ENCODE measurements around the gene IL11. TPM values are rescaled to one million over a fixed set of nuclear protein-coding genes. Genes with fewer than 3 reads are reported as not detected.

Gene IL11
- total and polyA plus RNA-seq, 4 experiments from 2014 or later: 0.32 to 0.47 TPM; not detected in 2

DNA sequence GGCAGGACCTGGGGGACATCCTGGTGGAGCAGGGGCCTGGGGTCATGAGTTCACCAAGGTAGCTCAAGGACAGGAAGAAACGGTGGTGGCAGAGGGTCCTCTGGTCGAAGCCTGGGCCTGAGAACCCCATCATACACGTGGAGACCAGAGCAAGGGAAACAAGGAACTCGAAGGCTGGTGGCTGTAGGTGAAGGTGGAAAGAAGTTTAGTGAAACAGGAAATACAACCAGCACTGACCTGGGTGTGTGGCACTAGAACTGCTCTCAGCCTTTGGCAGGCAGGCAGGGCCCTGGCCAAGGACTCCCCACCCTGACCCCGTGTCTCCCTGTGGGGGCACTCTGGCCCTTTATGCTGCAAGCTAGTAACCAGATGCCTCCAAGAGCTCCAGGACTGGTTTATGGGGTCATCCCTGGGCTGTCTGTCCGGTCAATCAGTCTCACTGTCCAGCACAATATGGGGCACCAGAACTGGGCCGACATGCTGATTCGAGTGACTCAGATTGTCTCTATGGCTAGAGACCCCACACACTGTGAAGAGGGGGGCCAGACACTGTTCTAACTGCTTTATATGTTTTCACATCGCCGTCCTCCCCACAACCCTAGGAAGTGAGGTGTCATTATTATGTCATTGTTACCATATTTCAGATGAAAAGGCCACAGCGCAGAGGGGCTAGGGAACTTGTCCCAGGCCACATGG, 19.5 kb downstream of the IL11 start:
- DNase-seq: no peak
- Mint-ChIP-seq H3K4me1 (peaks cover 4 to 33% (median 8%) of the 10 kb centered on the region in 4 donors), H3K9me3 (no peaks in the 10 kb centered on the region), H3K4me3 (peak overlapping the region in 1 of 8 donors; percentile 69), H3K27ac (peak overlapping the region in 2 of 7 donors; percentile 47 to 53), H3K27me3 (peaks cover 24 to 39% of the 10 kb centered on the region in 2 donors), H3K36me3 (no peaks in the 10 kb centered on the region)
- ChIA-PET CTCF (ENCODE audit: partially characterized antibody) (interaction anchor here (1.8 kb wide), 1 partner anchor 12 kb away, joined by 7 read pairs; the partner anchor contains the start of gene KMT5C), POLR2A (ENCODE audit: partially characterized antibody) (interaction anchor here (0.9 to 1.6 kb wide), 2 partner anchors 12 to 68 kb away, joined by 3 to 7 read pairs; partner anchors contain the start of gene KMT5C)
- H3K36me3 ChIP-seq (ENCODE audit: insufficient read depth, low read length): no peaks in the 10 kb centered on the region
- no peak overlapping the region for H3K27ac ChIP-seq (ENCODE audit: low read depth, low read length)
- intact Hi-C loops (cut with micrococcal nuclease): no loop called here
- H3K4me3 ChIP-seq (ENCODE audit: low read length in 2 of 2): no peak overlapping the region
- H3K4me1 ChIP-seq (ENCODE audit: insufficient read depth, low read length): peaks cover 18% of the 10 kb centered on the region
- H3K9me3 ChIP-seq (ENCODE audit: control insufficient read depth in 1 of 2, low read length in 2 of 2): no peaks in the 10 kb centered on the region
- peaks cover 26% of the 10 kb centered on the region for H3K27me3 ChIP-seq (ENCODE audit: insufficient read depth, low read length)

DNA sequence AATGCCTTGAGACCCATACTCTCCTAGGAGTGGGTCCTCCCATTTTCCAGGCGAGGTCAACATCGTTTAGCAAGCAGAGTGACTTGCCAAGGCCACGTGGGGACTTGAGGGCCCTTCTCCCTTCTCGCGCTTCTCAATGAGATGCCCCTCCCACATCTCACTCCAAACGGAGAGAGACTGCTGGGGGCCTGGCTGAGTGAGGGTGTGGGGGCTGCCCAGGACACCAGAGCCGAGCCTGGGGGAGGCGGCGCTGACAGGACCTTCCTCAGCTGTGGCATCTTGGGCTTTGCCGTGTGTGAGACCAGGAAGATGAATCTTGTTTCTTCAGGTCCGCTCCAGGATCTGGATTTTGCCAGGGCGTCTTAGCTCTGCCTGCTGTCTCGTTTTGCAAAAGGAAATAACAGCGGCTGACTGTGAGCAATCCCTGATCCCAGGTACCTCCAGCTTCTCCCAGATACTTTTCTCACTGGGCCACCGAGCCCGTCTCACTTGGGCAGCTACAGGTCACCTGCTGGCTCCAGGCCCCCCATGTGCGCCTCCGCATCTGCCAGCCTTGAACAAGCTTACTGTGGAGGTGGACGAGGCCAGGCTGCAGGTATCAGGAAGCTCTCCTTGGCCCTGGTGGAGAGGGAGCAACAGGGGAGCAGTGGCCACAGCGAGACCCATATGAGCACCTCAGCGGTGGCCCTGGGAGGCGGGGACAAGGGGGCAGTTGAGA, 21.8 kb downstream of the IL11 start:
- intact Hi-C loops (cut with micrococcal nuclease): no loop called here
- Histone ChIP-seq H3K9me3 (ENCODE audit: control insufficient read depth in 1 of 2, low read length in 2 of 2) (no peaks in the 10 kb centered on the region), H3K4me1 (ENCODE audit: insufficient read depth, low read length) (peaks cover 8% of the 10 kb centered on the region), H3K4me3 (ENCODE audit: low read length in 2 of 2) (no peak overlapping the region), H3K27me3 (ENCODE audit: insufficient read depth, low read length) (peaks cover 23% of the 10 kb centered on the region), H3K36me3 (ENCODE audit: insufficient read depth, low read length) (no peaks in the 10 kb centered on the region), H3K27ac (ENCODE audit: low read depth, low read length) (no peak overlapping the region)
- peaks cover 20 to 29% of the 10 kb centered on the region in 2 donors for H3K27me3 Mint-ChIP-seq
- no peak for DNase-seq
- peaks cover 0 to 7% of the 10 kb centered on the region in 2 donors for H3K36me3 Mint-ChIP-seq
- no peak overlapping the region for H3K27ac Mint-ChIP-seq
- peaks cover 2 to 24% (median 6%) of the 10 kb centered on the region in 4 donors for H3K4me1 Mint-ChIP-seq
- H3K4me3 Mint-ChIP-seq: no peak overlapping the region
- H3K9me3 Mint-ChIP-seq: no peaks in the 10 kb centered on the region
- ChIA-PET CTCF (ENCODE audit: partially characterized antibody) (interaction anchor here (0.7 to 1.8 kb wide), 2 partner anchors 9 to 131 kb away, joined by 3 to 7 read pairs; partner anchors contain the start of gene KMT5C), POLR2A (ENCODE audit: partially characterized antibody) (interaction anchor here (1.1 to 3.1 kb wide), 3 partner anchors 9 to 59 kb away, joined by 3 to 10 read pairs (median 3); partner anchors contain the start of genes KMT5C and TMEM238)

GRCh38 chr19:55347442-55348009, 22.7 kb downstream of the IL11 start:
- H3K4me3 ChIP-seq (ENCODE audit: low read length in 2 of 2): no peak overlapping the region
- peaks cover 3% of the 10 kb centered on the region for H3K36me3 ChIP-seq (ENCODE audit: insufficient read depth, low read length)
- Mint-ChIP-seq H3K36me3 (peaks cover 4 to 7% of the 10 kb centered on the region in 2 donors), H3K9me3 (no peaks in the 10 kb centered on the region), H3K4me3 (no peak overlapping the region), H3K4me1 (peaks cover 0 to 15% (median under 1%) of the 10 kb centered on the region in 4 donors), H3K27ac (peak overlapping the region in 2 of 7 donors; percentile 70 to 75), H3K27me3 (peaks cover 13 to 20% of the 10 kb centered on the region in 2 donors)
- no peak for DNase-seq
- H3K4me1 ChIP-seq (ENCODE audit: insufficient read depth, low read length): no peaks in the 10 kb centered on the region
- intact Hi-C loops (cut with micrococcal nuclease): no loop called here
- H3K27me3 ChIP-seq (ENCODE audit: insufficient read depth, low read length): peaks cover 14% of the 10 kb centered on the region
- POLR2A ChIA-PET (ENCODE audit: partially characterized antibody): interaction anchor here (1.8 to 3.1 kb wide), 2 partner anchors 8 to 59 kb away, joined by 3 to 10 read pairs; partner anchors contain the start of gene KMT5C
- no peaks in the 10 kb centered on the region for H3K9me3 ChIP-seq (ENCODE audit: control insufficient read depth in 1 of 2, low read length in 2 of 2)
- no peak overlapping the region for H3K27ac ChIP-seq (ENCODE audit: low read depth, low read length)
- CTCF ChIA-PET (ENCODE audit: partially characterized antibody): interaction anchor here (1.0 kb wide), 1 partner anchor 8 kb away, joined by 3 read pairs; no protein-coding TSS in a partner anchor

DNA sequence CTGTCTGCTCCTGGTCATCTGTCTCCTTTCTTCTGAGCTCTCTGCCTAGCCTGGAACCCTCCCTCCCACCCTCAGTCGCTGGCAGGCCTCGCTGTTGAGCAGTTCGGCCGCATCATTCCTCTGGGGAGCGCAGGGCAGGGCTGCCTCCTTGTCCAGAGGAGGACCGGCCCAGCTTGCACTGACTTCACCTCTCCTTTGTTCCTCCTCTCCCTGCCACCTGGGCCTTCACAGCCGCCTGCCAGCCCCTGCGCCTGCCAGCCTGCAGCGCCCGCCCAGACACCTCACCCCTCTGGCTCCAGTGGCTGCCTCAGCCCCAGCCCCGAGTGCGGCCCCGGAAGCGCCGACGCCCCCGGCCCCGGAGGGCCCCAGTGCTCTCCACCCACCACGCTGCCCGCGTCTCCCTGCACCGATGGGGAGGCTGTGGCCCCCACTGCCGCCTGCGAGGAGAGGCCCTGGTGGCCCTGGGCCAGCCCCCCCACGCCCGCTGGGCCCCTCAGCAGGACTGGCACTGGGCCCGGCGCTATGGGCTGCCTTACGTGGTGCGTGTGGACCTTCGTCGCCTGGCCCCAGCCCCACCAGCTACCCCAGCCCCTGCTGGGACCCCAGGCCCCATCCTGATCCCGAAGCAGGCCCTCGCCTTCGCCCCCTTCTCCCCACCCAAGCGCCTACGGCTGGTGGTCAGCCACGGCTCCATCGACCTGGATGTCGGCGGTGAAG, 23.4 kb downstream of the IL11 start:
- intact Hi-C loops (cut with micrococcal nuclease): no loop called here
- peaks cover 3% of the 10 kb centered on the region for H3K36me3 ChIP-seq (ENCODE audit: insufficient read depth, low read length)
- H3K27me3 ChIP-seq (ENCODE audit: insufficient read depth, low read length): peaks cover 7% of the 10 kb centered on the region
- ChIA-PET CTCF (ENCODE audit: partially characterized antibody) (interaction anchor here (1.0 kb wide), 1 partner anchor 8 kb away, joined by 3 read pairs; no protein-coding TSS in a partner anchor), POLR2A (ENCODE audit: partially characterized antibody) (interaction anchor here (1.8 to 3.1 kb wide), 2 partner anchors 8 to 60 kb away, joined by 3 to 10 read pairs; partner anchors contain the start of gene KMT5C)
- no peak overlapping the region for H3K27ac ChIP-seq (ENCODE audit: low read depth, low read length)
- no peak for DNase-seq
- H3K4me1 Mint-ChIP-seq: peaks cover 0 to 8% (median 0%) of the 10 kb centered on the region in 4 donors
- peaks cover 9 to 13% of the 10 kb centered on the region in 2 donors for H3K27me3 Mint-ChIP-seq
- peaks cover 4 to 7% of the 10 kb centered on the region in 2 donors for H3K36me3 Mint-ChIP-seq
- no peak overlapping the region for H3K4me3 Mint-ChIP-seq
- H3K27ac Mint-ChIP-seq: no peak overlapping the region
- H3K4me1 ChIP-seq (ENCODE audit: insufficient read depth, low read length): no peaks in the 10 kb centered on the region
- no peaks in the 10 kb centered on the region for H3K9me3 Mint-ChIP-seq
- H3K9me3 ChIP-seq (ENCODE audit: control insufficient read depth in 1 of 2, low read length in 2 of 2): no peaks in the 10 kb centered on the region
- H3K4me3 ChIP-seq (ENCODE audit: low read length in 2 of 2): no peak overlapping the region

- ChIA-PET CTCF (ENCODE audit: partially characterized antibody) (no interaction called here), POLR2A (ENCODE audit: partially characterized antibody) (no interaction called here)
- Histone ChIP-seq H3K36me3 (ENCODE audit: insufficient read depth, low read length) (peaks cover 3% of the 10 kb centered on the region), H3K4me3 (ENCODE audit: low read length in 2 of 2) (no peak overlapping the region), H3K4me1 (ENCODE audit: insufficient read depth, low read length) (peaks cover 7% of the 10 kb centered on the region), H3K27ac (ENCODE audit: low read depth, low read length) (no peak overlapping the region), H3K27me3 (ENCODE audit: insufficient read depth, low read length) (peaks cover 4% of the 10 kb centered on the region), H3K9me3 (ENCODE audit: control insufficient read depth in 1 of 2, low read length in 2 of 2) (no peaks in the 10 kb centered on the region)
- peaks cover 4 to 7% of the 10 kb centered on the region in 2 donors for H3K36me3 Mint-ChIP-seq
- H3K27ac Mint-ChIP-seq: no peak overlapping the region
- peaks cover 2 to 9% (median 4%) of the 10 kb centered on the region in 4 donors for H3K4me1 Mint-ChIP-seq
- no peak for DNase-seq
- intact Hi-C loops (cut with micrococcal nuclease): no loop called here
- H3K9me3 Mint-ChIP-seq: no peaks in the 10 kb centered on the region
- H3K27me3 Mint-ChIP-seq: peaks cover 1 to 5% of the 10 kb centered on the region in 2 donors
- no peak overlapping the region for H3K4me3 Mint-ChIP-seq
Observed at GRCh38 chr19:55345818-55346724, 24.2 kb downstream of the IL11 start.

DNA sequence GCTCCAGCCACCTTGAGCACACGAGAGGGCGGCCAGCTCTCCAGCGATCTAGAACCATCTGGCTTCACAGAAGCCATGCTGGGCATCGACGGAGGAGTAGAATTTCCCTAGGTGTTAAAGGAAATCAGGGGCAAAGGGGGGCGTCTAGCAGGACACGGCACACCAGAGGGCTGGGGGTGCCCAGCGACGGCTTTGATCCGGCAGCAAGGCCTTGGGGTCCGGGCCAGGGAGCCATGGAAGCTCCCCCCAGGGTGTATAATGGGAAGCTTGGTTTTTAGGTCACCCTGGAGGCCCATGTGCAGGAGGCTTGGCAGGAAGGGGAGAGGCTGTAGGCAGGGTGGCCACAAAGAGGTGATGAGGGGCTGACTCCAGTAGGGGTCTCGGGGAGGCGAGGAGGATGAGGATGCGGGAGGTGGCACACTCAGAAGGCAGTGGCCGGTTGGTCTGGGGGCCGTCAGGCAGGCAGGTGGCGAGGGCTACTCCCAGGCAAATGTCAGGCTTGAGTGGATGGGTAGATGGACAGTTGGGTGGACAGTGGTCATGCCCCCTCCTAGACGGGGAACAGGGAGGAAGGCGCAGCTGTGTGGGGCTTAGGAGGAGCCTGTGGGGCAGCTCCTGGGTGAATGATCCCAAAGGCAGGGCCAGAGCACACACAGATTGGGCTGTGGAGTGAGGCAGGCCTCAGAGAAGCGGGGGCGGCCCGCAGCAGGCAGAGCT, 25.0 kb downstream of the IL11 start:
- no peak for DNase-seq
- H3K9me3 Mint-ChIP-seq: no peaks in the 10 kb centered on the region
- H3K36me3 Mint-ChIP-seq: peaks cover 4 to 7% of the 10 kb centered on the region in 2 donors
- no peaks in the 10 kb centered on the region for H3K9me3 ChIP-seq (ENCODE audit: control insufficient read depth in 1 of 2, low read length in 2 of 2)
- no peaks in the 10 kb centered on the region for H3K27me3 ChIP-seq (ENCODE audit: insufficient read depth, low read length)
- no peak overlapping the region for H3K4me3 Mint-ChIP-seq
- peak overlapping the region in 1 of 7 donors; percentile 24 for H3K27ac Mint-ChIP-seq
- peaks cover 3% of the 10 kb centered on the region for H3K36me3 ChIP-seq (ENCODE audit: insufficient read depth, low read length)
- H3K27me3 Mint-ChIP-seq: no peaks in the 10 kb centered on the region
- H3K4me1 ChIP-seq (ENCODE audit: insufficient read depth, low read length): peaks cover 15% of the 10 kb centered on the region
- no peak overlapping the region for H3K4me3 ChIP-seq (ENCODE audit: low read length in 2 of 2)
- H3K27ac ChIP-seq (ENCODE audit: low read depth, low read length): no peak overlapping the region
- ChIA-PET CTCF (ENCODE audit: partially characterized antibody) (no interaction called here), POLR2A (ENCODE audit: partially characterized antibody) (no interaction called here)
- intact Hi-C loops (cut with micrococcal nuclease): no loop called here
- H3K4me1 Mint-ChIP-seq: peaks cover 2 to 15% (median 9%) of the 10 kb centered on the region in 4 donors
